RWPE2 (cell line): Measurements from ENCODE around the gene PLK1.

Source experiments
- ATAC-seq: fragments of 200-7000 bp; cut with Tn5 transposase; 3 replicates; pipeline ENCODE4 v1.9.1; 2021; ENCODE audit warnings: low read depth
- DNase-seq: peaks from one replicate; pipeline ENCODE4 v3.0.0-alpha.2; 2020; ENCODE audit warnings: low spot score
- H3K27ac ChIP-seq: fragments of 450-650 bp; 2 replicates; pipeline ENCODE4 v1.5.1; 2017; ENCODE audit warnings: mild to moderate bottlenecking; ENCODE audit not compliant: poor library complexity, severe bottlenecking
- H3K27me3 ChIP-seq: fragments of 250-450 bp; sonication (Bioruptor Pico); 2 replicates; pipeline ENCODE4 v1.5.1; 2021; ENCODE audit warnings: mild to moderate bottlenecking, moderate library complexity; ENCODE audit not compliant: insufficient read depth, poor library complexity, severe bottlenecking
- H3K36me3 ChIP-seq: fragments of 250-450 bp; sonication (Bioruptor Pico); 2 replicates; pipeline ENCODE4 v1.5.1; 2020; ENCODE audit warnings: low read depth, mild to moderate bottlenecking, moderate library complexity
- H3K4me1 ChIP-seq: fragments of 250-450 bp; sonication (Bioruptor Pico); 2 replicates; pipeline ENCODE4 v1.5.1; 2021; ENCODE audit warnings: mild to moderate bottlenecking, moderate library complexity; ENCODE audit not compliant: insufficient read depth, poor library complexity, severe bottlenecking
- H3K4me3 ChIP-seq: fragments of 250-450 bp; sonication (Bioruptor Pico); 2 replicates; pipeline ENCODE4 v1.5.1; 2021; ENCODE audit warnings: mild to moderate bottlenecking, moderate library complexity; ENCODE audit not compliant: severe bottlenecking
- H3K9me3 ChIP-seq: fragments of 250-450 bp; sonication (Bioruptor Pico); 2 replicates; pipeline ENCODE4 v1.5.1; 2021; ENCODE audit warnings: mild to moderate bottlenecking, moderate library complexity; ENCODE audit not compliant: severe bottlenecking
- CTCF ChIP-seq: fragments of 450-650 bp; IDR thresholded peaks from one replicate; pipeline ENCODE4 v1.5.1; 2017; ENCODE audit warnings: mild to moderate bottlenecking, moderate library complexity; ENCODE audit not compliant: poor library complexity, severe bottlenecking

Gene PLK1

GRCh38 chr16:23694265-23694643, 15.6 kb downstream of the PLK1 start:
- ATAC-seq (no peak), DNase-seq (no peak)
- no peaks in the 10 kb centered on the region for H3K4me1 ChIP-seq
- H3K36me3 ChIP-seq, result peaks cover 18% of the 10 kb centered on the region
- H3K9me3 ChIP-seq, result no peaks in the 10 kb centered on the region
- no peak for TF ChIP-seq CTCF
- H3K27ac ChIP-seq, result no peak overlapping the region
- H3K27me3 ChIP-seq, result no peaks in the 10 kb centered on the region
- no peak overlapping the region for H3K4me3 ChIP-seq

GRCh38 chr16:23694644-23695373, 16.1 kb downstream of the PLK1 start:
- H3K4me1 ChIP-seq, result no peaks in the 10 kb centered on the region
- H3K4me3 ChIP-seq, result no peak overlapping the region
- no peaks in the 10 kb centered on the region for H3K9me3 ChIP-seq
- ATAC-seq (no peak), DNase-seq (no peak)
- no peak overlapping the region for H3K27ac ChIP-seq
- peaks cover 12% of the 10 kb centered on the region for H3K36me3 ChIP-seq
- no peaks in the 10 kb centered on the region for H3K27me3 ChIP-seq
- TF ChIP-seq CTCF, result no peak

GRCh38 chr16:23695756-23696155, 17.1 kb downstream of the PLK1 start:
- H3K4me1 ChIP-seq, result no peaks in the 10 kb centered on the region
- peaks cover 3% of the 10 kb centered on the region for H3K36me3 ChIP-seq
- no peak overlapping the region for H3K4me3 ChIP-seq
- ATAC-seq (no peak), DNase-seq (no peak)
- no peak for TF ChIP-seq CTCF
- H3K27me3 ChIP-seq, result no peaks in the 10 kb centered on the region
- no peak overlapping the region for H3K27ac ChIP-seq
- no peaks in the 10 kb centered on the region for H3K9me3 ChIP-seq

- Histone ChIP-seq H3K36me3 (no peaks in the 10 kb centered on the region), H3K4me1 (no peaks in the 10 kb centered on the region), H3K4me3 (no peak overlapping the region), H3K27ac (no peak overlapping the region), H3K9me3 (peaks cover 4% of the 10 kb centered on the region), H3K27me3 (no peaks in the 10 kb centered on the region)
- ATAC-seq (no peak), DNase-seq (no peak)
- no peak for TF ChIP-seq CTCF
Measured at GRCh38 chr16:23699100-23699499, 20.4 kb downstream of the PLK1 start.

- Histone ChIP-seq H3K4me3 (no peak overlapping the region), H3K4me1 (no peaks in the 10 kb centered on the region), H3K27ac (no peak overlapping the region), H3K27me3 (no peaks in the 10 kb centered on the region), H3K9me3 (peaks cover 4% of the 10 kb centered on the region), H3K36me3 (no peaks in the 10 kb centered on the region)
- ATAC-seq (no peak), DNase-seq (no peak)
- TF ChIP-seq CTCF, result no peak
Measured at GRCh38 chr16:23700093-23700492, 21.4 kb downstream of the PLK1 start.
